Fibroblast of upper back skin (primary cell): Measurements from ENCODE around the gene NUFIP2.
"Not testable (repeated sequence)": the region's sequence is repeated elsewhere in the genome, so short reads cannot be mapped to it uniquely, and the experiment has no call there.

Experiments used
- DNase-seq: peaks from one replicate; pipeline ENCODE4 v3.0.0-alpha.2; 2013

Gene NUFIP2, protein sequence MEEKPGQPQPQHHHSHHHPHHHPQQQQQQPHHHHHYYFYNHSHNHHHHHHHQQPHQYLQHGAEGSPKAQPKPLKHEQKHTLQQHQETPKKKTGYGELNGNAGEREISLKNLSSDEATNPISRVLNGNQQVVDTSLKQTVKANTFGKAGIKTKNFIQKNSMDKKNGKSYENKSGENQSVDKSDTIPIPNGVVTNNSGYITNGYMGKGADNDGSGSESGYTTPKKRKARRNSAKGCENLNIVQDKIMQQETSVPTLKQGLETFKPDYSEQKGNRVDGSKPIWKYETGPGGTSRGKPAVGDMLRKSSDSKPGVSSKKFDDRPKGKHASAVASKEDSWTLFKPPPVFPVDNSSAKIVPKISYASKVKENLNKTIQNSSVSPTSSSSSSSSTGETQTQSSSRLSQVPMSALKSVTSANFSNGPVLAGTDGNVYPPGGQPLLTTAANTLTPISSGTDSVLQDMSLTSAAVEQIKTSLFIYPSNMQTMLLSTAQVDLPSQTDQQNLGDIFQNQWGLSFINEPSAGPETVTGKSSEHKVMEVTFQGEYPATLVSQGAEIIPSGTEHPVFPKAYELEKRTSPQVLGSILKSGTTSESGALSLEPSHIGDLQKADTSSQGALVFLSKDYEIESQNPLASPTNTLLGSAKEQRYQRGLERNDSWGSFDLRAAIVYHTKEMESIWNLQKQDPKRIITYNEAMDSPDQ

DNA sequence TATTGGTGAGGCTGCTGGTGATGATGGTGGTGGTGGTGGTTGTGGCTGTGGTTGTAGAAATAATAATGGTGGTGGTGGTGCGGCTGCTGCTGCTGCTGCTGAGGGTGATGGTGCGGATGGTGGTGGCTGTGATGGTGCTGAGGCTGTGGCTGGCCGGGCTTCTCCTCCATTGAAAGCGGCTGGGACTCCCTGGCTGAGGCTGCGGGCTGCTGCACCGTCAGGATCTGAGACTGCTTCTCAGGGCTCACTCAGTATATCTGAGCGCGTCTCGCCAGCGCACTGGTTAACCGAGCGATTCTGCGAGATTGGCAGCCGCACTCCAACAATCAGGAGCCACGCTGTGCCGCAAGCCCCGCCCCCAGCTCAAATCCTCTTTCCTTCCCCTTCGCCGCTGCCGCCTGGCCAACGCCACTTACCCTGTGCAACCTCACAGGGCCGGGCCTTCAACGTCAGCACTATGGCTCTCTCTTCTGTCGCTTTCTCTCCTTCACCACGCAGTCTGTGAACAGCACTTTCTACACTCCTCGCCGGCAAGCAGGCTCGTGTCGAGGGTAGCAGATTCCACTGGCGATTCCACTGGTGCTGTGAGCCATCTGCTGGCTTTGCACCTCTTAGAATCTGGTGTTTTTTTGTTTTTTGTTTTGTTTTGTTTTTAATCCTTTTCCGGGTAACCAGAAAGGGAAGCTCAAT is at the start of gene NUFIP2:
Gene NUFIP2 (minus strand): TSS at position 259 of the 690 bp plus-strand sequence. CDS start 89 bp downstream, at position 170.
- peak; percentile 98 for DNase-seq

DNA sequence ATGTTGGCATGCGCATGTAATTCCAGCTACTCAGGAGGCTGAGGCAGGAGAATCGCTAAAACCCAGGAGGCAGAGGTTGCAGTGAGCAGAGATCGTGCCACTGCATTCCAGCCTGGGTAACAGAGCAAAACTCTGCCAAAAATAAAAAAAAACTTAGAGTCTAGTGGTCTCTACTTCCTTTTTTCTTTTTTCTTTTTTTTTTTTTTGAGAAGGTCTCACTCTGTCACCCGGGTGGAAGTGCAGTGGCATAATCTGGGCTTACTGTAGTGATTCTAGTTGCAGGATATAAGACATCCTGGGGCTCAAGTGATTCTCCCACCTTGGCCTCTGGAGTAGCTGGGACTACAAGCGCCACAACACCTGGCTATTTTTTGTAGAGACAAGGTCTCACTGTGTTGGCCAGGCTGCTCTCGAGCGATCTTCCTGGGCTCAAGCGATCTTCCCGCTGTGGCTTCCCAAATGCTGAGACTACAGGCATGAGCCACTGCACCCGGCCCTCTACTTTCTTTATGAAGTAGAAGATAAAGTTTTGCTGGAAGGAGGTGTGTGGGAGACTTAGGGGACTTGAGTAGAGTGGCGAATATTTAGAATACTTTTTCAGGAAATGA is 48.3 kb upstream of the NUFIP2 start:
- no peak for DNase-seq

DNA sequence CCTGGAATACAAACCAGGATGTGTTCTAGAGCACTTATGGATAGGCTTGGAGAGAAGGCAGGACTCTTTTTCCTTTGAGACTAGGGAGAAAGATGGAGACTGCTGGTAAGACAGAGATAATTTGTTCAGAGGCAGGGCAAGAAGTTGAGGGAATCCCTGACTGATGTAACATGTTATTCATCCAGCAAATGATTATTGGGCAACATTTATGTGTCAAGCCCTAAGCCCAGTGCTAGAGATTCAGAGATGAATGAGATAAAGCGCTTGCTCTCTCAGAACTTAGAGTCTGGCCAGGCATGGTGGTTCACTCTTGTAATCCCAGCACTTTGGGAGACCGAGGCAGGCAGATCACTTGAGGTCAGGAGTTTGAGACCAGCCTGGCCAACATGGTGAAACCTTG is 47.8 kb upstream of the NUFIP2 start:
- peak; percentile 19 for DNase-seq

DNA sequence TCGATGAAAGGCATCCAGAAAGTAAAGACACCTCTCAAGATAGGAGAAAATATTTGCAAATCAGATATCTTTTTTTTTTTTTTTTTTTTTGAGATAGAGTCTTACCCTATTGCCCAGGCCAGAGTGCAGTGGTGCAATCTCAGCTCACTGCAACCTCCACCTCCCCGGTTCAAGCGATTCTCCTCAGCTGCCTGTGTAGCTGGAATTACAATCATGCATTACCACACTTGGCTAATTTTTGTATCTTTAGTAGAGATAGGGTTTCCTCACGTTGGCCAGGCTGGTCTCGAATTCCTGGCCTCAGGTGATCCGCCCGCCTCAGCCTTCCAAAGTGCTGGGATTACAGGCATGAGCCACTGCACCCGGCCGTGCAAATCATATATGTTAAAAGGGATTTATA is 45.1 kb upstream of the NUFIP2 start:
- DNase-seq: not testable (repeated sequence)

DNA sequence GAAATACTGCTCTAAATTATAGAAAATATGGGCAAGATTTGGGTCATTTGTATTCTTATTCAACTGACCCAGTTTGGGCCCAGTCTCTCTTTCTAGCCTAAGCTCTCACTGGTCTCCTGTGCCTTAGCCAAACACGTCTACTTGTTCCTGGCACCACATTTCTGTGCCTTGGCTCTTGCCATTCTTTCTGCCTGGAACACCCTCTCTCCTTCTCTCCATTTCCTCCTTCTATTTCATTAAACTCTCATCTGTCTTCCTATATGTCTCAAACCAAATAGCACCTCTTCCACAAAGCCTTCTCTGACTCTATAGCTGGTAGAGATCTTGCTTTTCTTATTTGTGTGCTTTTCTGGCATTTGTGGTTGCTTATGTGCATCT is 37.7 kb upstream of the NUFIP2 start:
- no peak for DNase-seq

DNA sequence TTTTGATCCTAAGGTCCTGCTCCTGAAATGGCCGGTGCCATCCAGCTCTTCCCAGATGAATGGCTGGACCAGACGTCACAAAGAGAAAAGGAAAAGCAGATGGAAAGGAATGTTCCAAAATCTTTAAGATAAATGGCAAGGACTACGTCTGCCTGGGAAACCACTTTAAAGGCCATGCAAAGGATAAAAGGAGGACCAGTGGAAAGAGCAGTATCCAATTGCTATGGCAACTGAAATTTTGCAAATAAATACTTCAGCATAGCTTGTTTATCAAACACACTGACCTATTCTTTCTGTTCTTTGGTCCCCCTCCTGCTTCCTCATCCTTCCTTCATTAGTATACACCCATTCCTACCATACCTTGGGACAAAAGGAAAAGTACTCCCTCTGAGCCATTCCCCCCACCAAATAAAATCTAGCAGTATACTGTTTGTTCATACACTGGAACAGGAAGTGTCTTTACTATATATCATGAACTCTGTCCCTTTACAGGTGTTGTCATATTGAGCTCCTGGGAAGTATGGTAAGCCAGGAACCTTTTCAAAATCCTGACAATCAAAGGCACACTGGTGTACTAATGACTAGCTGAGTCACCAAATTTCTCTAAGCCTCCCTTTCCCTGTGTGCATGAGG is 37.2 kb upstream of the NUFIP2 start:
- no peak for DNase-seq

DNA sequence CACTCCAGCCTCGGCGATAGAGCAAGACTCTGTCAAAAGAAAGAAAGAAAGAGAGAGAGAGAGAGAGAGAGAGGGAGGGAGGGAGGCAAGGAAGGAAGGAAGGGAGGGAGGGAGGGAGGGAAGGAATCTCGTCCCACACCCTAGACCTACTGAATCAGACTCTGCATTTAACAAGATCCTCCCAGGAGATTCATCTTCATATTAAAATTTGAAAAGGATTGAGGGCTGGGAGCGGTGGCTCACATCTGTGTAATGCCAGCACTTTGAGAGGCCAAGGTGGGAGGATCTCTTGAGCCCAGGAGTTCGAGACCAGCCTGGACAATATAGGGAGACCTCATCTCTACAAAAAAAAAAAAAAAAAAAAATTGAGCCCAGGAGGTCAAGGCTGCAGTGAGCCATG is 33.5 kb upstream of the NUFIP2 start:
- no peak for DNase-seq

DNA sequence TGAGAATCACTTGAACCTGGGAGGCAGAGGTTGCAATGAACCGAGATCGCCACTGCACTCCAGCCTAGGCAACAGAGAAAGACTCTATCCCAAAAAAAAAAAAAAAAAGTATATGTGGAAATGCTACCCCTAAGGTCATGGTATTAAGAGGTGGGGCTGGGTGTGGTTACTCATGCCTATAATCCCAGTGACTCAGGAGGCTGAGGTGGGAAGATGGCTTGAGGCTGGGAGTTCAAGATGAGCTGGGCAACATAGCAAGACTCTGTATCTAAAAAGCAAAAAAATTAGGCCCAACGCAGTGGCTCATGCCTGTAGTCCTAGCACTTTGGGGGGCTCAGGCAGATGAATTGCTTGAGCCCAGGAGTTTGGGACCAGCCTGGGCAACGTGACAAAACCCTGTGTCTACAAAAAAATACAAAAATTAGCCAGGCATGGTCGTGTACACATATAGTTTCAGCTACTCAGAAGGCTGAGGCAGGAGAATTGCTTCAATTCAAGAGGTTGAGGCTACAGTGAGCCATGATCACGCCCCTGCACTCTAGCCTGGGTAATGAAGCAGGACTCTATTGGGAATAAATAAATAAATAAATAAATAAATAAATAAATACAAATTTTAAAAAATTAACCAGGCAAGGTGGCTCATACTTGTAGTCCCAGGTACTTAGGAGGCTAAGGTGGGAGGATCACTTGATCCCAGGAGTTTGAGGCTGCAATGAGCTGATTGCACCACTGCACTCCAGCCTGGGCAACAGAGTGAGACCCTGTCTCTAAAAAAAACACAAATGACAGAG is 32.3 kb upstream of the NUFIP2 start:
- DNase-seq: no peak

DNA sequence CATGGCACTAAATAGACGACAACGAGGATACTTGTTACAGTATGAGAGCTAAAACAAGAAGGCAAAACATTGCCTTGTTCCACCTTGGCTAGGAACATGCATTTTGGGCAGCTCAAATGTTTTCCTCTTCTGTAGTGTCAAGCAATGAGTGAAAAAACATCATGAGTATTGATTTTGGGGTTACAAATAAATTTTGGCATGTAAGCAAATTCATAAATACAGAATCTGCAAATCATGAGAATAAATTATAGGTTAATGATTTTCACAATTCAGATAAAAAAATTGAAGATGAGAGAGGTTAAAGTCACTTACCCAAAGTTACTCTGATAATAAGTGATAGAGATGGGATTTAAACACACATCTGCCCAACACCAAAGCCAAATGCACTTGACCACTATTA is 28.4 kb upstream of the NUFIP2 start:
- DNase-seq: no peak

DNA sequence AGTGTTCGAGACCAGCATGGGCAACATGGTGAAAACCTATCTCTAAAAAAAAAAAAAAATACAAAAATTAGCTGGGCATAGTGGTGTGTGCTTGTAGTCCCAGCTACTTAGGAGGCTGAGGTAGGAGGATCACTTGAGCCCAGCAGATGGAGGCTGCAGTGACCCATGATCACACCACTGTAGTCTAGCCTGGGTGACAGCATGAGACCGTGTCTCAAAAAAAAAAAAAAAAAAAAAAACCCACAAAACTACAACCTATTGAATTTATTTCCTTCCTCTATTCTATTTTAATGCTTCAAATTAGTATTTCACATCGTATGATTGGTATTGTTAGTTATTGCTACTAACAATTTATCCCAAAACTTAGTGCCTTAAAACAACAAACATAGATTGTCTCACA is 9.4 kb upstream of the NUFIP2 start:
- DNase-seq: no peak

DNA sequence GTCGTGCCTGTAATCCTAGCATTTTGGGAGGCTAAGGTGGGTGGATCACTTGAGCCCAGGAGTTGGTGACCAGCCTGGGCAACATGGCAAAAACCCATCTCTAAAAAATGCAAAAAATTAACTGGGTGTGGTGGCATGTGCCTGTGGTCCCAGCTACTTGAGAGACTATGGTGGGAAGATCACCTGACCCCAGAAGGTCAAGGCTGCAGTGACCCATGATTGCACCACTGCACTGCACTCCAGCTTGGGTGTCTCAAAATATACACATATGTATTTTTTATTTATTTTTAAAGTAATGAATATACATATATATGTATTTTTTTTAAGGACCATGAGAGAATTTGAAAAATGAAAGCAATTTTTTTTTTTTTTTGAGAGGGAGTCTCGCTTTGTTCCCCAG is 5.1 kb upstream of the NUFIP2 start:
- DNase-seq: no peak

DNA sequence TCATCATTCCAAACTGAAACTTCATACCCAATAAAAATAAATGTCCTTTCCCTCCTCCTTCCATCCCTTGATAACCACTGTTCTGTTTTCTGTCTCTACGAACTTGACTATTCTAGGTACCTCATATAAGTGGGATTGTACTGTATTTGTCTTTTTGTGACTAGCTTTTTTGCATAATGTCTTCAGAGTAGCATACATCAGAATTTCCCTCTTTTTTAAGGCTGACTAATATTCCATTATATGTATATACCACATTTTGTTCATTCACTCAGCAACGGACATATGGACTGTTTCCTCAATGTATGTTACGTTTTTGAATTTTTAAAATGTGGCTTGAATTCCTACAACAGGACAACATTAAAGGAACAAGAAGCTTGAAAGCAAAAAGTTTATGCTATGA is 1.5 kb upstream of the NUFIP2 start:
- DNase-seq: no peak

DNA sequence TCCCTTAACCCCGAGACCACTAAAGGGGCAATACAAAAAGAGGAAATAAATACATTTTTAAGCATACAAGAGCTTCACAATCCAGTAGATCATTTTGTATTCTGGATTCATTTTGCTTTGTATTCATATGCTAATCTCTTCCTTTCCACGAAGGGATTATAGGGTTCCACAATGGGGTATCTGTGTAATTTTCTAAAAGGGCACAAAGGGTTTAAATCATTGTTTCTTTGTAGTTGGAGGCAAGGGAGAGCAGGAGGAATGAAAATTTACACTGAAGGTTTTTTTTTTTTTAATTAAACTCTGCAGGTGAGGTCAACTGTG is 592 bp upstream of the NUFIP2 start:
- DNase-seq: no peak

DNA sequence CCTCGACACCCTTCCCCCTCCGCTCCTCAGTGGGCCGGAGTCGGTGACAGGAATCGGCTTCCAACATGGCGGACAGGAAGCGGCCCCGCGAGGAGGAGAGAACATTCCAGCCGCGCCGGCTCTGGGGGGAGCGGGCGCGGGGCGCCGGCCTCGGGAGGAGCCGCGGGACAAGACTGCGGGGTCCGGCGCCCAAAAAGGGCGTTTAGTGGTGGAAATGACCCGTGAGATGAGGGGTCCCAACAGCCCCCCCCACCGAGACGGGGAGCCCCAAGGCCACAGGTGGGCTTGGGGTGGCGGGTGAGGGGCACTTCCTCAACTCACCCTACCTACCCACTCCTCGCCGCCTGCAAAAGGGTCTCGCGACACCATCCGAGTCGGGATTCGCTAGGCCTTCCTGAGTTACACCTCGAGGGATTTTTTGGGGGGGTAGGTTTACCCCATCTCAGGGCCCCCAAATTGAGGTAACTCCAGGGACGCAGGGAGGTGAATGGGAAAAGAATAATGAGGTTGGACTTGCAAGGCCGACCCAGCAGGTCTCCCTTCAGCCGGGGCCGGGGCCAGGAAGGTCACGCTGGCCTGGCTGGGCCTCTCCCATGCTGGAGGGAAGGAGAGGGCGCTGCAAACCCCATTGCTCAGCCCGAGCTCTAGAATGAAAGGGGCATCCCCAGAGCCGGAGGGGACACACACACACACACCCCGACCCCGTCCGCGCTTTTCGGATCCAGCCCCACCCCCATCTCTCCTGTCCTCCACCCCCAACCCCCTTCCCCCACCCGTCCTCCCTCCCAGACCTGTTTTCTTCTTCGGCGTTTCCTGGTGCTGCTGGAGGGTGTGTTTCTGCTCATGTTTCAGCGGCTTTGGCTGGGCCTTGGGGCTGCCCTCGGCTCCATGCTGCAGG is 707 bp downstream of the NUFIP2 start:
- peak; percentile 56 for DNase-seq

DNA sequence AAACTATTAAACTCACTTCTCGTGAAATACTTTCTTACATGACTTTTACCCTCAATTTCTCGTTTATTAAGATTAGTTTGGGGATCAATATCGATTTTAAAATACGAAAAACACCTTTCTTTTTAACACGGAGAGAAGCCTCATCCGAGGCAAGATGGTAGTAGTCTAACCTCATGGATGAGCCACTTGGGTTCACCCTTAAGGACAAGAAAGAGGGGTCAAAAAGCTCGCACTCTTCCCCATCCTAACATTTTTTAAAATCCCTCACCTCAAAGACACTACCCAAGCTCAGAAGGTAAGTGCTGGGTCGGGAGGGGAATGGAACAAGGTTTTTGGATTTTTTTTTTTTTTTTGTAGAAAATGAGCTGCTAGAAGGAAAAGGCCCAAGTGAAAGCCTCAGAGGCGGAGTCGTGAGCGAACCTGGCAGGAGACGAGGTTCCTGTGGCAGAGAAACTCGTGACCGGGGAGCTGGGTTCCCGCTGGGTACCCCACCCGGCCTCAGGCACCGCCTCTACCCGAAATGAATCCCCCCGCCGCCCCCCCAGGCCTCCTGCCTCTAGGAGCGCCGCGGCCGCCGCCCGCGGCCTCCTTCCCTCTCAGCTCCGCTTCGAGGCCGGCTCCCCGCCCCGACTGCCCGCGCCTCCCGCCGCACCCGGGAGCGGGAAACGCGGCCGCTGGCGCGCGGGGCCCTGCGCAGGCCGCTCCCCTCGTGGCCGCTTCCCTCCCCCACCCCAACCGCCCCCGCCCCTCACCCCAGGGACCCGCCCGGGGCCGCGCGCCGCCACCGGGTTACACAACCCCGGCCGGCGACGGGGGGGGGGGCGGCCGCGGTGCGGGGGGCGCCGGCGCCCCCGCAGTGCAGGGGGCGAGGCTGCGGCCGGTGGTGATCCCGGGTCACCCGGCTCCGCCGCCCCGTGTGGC is 1.6 kb downstream of the NUFIP2 start:
- DNase-seq: peak; percentile 27

DNA sequence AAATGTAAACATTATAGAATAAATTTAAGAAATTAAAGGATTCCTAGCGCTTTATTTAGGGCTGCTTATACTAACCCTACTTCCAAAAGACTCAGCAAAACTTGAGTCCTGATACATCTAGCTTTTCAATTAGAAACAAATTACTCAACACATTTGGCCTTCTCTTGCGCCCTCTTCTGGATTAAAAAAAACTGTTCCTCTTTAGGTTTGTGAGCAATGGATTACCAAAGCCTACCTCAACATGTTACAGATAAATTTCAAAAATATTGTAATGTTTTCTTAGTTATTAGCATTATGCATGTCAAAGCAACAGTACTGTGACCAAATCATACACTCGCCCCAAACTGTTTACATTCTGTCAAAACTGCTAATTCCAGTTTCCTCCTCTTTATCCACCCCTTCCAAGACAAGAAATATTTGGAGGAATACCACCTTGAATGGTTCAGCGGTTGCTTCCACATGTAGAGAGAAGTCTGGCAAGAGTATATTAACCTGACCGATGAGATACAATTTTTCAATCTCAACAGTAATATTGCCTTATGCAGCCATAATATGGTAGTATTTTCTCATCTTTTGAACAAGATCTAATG is 2.7 kb downstream of the NUFIP2 start:
- peak; percentile 66 for DNase-seq

DNA sequence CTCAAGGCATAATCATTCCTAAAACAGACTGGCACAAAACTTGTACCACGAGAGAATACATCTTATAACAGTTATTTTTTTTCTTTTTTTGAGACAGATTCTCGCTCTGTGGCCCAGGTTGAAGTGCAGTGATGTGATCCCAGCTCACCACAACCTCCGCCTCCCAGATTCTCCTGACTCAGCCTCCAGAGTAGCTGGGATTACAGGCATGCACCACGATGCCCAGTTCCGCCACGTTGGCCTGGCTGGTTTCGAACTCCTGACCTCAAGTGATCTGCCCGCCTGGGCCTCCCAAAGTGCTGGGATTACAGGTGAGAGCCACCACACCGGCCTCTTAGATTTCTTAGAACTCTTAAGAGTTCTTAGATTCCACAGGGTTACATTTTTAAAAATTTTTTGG is 4.1 kb downstream of the NUFIP2 start:
- no peak for DNase-seq

DNA sequence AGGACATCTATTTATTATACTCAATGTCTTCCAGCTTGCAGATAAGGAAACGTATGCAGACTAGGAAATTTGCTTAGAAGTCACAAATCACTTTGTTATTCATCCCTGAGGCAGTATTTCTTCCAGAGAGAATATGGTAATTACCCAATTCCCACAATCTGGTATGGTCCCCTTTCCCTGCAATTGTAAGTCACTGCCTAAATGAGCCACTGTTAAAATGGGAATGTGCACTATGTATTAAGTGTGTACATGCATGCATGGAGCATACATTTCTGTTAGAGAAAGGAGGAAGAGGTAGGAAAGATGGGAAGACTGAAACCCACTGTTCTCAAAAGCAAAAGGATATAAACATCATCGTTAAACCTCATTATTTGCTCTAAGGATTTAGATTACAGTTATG is 10.0 kb downstream of the NUFIP2 start:
- no peak for DNase-seq

DNA sequence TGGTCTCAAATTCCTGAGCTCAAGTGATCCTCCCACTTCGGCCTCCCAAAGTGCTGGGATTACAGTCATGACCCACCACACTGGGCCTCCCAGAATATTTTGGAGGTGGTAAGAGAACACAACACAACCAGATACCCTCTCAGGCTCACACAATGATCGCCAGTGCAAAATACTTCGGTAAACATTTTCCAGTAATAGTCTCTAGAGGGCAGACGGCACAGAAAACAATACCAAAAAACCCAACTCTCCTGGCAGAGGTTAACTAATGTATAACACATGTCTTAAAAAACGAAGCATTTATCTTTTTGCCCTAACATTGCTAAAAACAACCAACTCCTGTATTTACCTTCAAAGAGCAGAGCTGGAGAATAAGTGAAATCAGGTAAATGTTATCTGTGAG is 10.5 kb downstream of the NUFIP2 start:
- DNase-seq: peak; percentile 11
